Thymus (tissue), 11 donors: ENCODE measurements around the gene SEMA3B. TPM values are rescaled to one million over a fixed set of nuclear protein-coding genes. Genes with fewer than 3 reads are reported as not detected.

ENCODE experiments used
- DNase-seq, 9 donors: peaks; one replicate each; pipeline ENCODE4 v3.0.0-alpha.2; 2013; ENCODE audit warnings: low spot score in 9 of 9, low read depth in 6 of 9, missing footprints in 1 of 9
- H3K27ac ChIP-seq, 2 donors: one replicate each; pipeline ENCODE4 v1.5.1; 2013; ENCODE audit warnings: control low read depth in 1 of 2, low read depth in 1 of 2, low read length in 1 of 2, mild to moderate bottlenecking in 1 of 2, moderate library complexity in 1 of 2
- H3K27me3 ChIP-seq, 2 donors: one replicate each; pipeline ENCODE4 v1.5.1; 2013; ENCODE audit warnings: low read length in 1 of 2; ENCODE audit not compliant: control insufficient read depth in 2 of 2, insufficient read depth in 1 of 2
- H3K36me3 ChIP-seq, 2 donors: one replicate each; pipeline ENCODE4 v1.5.1; 2013; ENCODE audit warnings: low read length in 1 of 2, mild to moderate bottlenecking in 1 of 2, moderate library complexity in 1 of 2; ENCODE audit not compliant: control insufficient read depth in 2 of 2, insufficient read depth in 2 of 2
- H3K4me1 ChIP-seq, 2 donors: one replicate each; pipeline ENCODE4 v1.5.1; 2013; ENCODE audit warnings: low read length in 2 of 2; ENCODE audit not compliant: control insufficient read depth in 2 of 2, insufficient read depth in 2 of 2
- H3K4me3 ChIP-seq, 2 donors: one replicate each; pipeline ENCODE4 v1.5.1; 2013; ENCODE audit warnings: low read length in 2 of 2, control low read depth in 1 of 2, mild to moderate bottlenecking in 1 of 2
- H3K9me3 ChIP-seq, 2 donors: one replicate each; pipeline ENCODE4 v1.5.1; 2013; ENCODE audit warnings: low read length in 1 of 2, mild to moderate bottlenecking in 1 of 2; ENCODE audit not compliant: control insufficient read depth in 2 of 2, insufficient read depth in 1 of 2
- WGBS: extraction: QIAGEN DNeasy Blood & Tissue Kit; methylation state at CpG from one replicate; pipeline ENCODE4 v1.1.7; 2013; 5-methylcytosine and 5-hydroxymethylcytosine counted together
- polyA plus RNA-seq: library from polyadenylated mRNA; stranded (reverse); fragments of 200-250 nt; gene quantifications from one replicate; pipeline ENCODE4 v1.2.3, GENCODE V29; 2013
- total RNA-seq: library from RNA; stranded (reverse); fragments of 120-200 nt; gene quantifications from one replicate; pipeline ENCODE4 v1.2.4, GENCODE V29; 2013
- donor health status: healthy.

Gene SEMA3B
- total and polyA plus RNA-seq, 2 donors = 0.66 to 4.8 TPM

DNA sequence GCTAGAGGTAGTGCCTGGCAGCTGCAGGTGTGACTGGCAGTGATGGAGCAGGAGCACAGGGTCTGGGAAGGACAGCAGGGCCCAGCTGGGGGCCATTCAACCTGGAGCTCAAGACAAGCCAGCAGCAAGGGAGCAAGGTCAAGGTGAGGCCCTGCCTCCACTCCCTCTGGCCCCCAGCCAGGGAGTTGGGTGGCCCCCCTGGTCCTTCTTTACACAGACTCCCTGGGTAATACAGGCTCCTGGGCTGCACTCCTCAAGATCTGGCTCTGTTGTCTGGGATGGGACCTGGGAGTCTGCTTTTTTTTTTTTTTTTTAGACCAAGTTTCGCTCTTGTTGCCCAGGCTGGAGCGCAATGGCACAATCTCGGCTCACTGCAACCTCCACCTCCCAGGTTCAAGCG, 18.4 kb upstream of the SEMA3B start:
- Histone ChIP-seq H3K4me3 (no peak overlapping the region), H3K4me1 (peaks cover 12 to 36% of the 10 kb centered on the region in 2 donors), H3K9me3 (no peaks in the 10 kb centered on the region), H3K27ac (no peak overlapping the region), H3K36me3 (peaks cover 56 to 76% of the 10 kb centered on the region in 2 donors), H3K27me3 (no peaks in the 10 kb centered on the region)
- no peak for DNase-seq
- WGBS = 95% methylated on average over 4 of the region's 4 CpGs

DNA sequence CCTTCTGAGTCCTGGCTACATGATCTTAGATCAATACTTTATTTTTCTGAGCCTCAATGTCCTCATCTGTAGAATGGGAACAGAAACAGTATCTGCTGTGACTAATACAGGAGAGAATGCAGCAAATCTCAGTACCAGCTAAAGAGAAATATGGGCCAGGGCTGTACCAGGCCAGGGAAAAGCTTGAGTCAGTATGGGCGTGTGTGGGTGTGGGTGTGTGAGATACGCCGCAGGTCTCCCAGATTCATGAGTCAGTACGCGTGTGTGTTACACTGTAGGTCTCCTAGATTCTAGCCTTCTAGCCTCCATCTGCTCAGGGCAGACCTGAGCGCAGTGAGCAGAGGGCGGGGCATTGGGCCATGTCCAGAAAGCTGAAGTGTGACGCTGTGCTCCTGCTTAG, 17.7 kb upstream of the SEMA3B start:
- WGBS = 95% methylated on average over 8 of the region's 8 CpGs
- peaks cover 63 to 80% of the 10 kb centered on the region in 2 donors for H3K36me3 ChIP-seq
- no peak for DNase-seq
- no peaks in the 10 kb centered on the region for H3K27me3 ChIP-seq
- peaks cover 10 to 29% of the 10 kb centered on the region in 2 donors for H3K4me1 ChIP-seq
- no peak overlapping the region for H3K27ac ChIP-seq
- no peaks in the 10 kb centered on the region for H3K9me3 ChIP-seq
- no peak overlapping the region for H3K4me3 ChIP-seq

DNA sequence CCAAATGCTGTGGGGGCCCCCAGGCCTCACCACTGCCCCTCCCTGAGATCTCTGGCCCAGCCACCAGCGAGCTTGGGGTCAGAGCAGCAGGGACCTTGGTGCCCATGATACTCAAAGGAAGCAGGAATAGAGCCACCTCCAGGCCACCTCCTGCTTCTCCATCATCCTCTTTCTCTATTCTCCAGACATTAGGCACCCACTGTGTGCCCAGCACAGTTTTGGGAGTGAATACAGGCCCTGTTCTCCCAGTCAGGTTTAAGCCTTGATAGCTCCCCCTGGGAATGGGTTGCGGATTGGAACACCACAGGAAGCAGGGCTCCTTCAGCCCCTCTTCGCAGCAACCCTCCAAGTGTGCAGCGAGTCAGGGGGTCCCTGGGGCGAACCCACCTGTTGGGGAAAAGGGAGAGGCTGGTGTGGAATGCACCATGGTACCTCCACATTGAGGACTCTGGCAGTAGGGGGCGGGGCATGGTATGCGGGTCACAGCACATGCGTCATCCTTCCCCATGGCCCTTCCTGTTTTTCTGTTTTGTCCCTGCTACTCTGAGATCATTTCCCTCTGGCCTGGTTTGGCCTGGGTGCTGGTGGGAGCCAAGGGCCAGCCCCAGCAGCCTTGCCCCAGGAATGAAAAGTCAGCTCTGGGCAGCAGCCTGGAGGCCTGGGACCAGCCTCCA, 14.2 kb upstream of the SEMA3B start:
- Histone ChIP-seq H3K4me3 (no peak overlapping the region), H3K9me3 (no peaks in the 10 kb centered on the region), H3K27ac (peak overlapping the region in 1 of 2 donors; percentile 53), H3K4me1 (peaks cover 0 to 16% of the 10 kb centered on the region in 2 donors), H3K27me3 (no peaks in the 10 kb centered on the region), H3K36me3 (peaks cover 76 to 89% of the 10 kb centered on the region in 2 donors)
- DNase-seq = no peak
- 96% methylated on average over 8 of the region's 8 CpGs for whole genome bisulfite sequencing

DNA sequence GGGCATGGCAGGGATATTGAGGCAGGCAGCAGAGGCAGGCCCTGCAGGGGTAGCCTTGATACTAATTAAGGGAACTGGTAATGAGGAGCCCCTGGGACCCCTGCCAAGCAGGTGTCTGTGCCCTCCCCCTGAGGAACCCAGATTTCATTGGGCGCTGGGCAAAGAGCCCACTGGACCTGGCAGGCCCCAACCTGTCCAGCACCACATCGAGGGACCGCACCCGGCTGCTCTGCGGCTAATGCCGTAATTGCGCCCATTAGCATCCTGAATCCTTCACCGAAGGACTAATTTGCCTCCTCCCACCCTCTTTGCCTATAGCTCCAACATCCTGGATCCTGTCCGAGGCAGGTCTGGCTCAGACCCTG, 13.7 kb upstream of the SEMA3B start:
- 94% methylated on average over 9 of the region's 9 CpGs for WGBS
- Histone ChIP-seq H3K27ac (peak overlapping the region in 1 of 2 donors; percentile 53), H3K4me1 (peaks cover 0 to 16% of the 10 kb centered on the region in 2 donors), H3K36me3 (peaks cover 74 to 84% of the 10 kb centered on the region in 2 donors), H3K9me3 (no peaks in the 10 kb centered on the region), H3K4me3 (no peak overlapping the region), H3K27me3 (peaks cover 0 to under 1% of the 10 kb centered on the region in 2 donors)
- DNase-seq = no peak

DNA sequence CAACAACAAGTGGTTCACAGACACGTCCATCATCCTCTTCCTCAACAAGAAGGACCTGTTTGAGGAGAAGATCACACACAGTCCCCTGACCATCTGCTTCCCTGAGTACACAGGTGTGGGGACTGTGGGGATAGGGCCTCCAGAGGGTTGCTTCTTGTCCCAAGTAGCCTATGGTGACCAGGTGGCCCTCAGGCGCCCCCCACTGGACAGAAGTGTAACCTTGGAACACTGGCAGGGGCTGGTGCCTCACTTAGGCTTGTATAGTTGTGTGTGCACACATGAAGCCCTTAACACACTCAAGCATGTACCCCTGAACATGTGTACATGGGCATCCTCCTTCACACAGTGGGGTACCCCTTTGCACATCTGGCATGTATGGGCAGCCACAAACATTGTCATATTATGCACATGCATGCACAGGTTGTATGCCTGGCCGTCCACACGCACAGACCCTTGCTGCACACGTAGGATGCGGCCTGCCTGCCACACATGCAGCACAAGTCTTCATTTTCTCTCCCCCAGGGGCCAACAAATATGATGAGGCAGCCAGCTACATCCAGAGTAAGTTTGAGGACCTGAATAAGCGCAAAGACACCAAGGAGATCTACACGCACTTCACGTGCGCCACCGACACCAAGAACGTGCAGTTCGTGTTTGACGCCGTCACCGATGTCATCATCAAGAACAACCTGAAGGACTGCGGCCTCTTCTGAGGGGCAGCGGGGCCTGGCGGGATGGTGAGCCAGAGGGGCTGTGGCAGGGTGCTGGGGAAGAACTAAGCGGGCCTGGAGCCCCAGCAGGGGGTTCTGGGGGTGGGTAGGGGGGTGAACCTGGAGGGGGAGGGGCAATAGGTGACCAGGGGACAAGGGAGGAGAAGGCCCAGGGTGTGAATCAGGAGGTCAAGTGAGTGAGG, 11.7 kb upstream of the SEMA3B start:
- peaks cover 3 to 24% of the 10 kb centered on the region in 2 donors for H3K4me1 ChIP-seq
- H3K27me3 ChIP-seq = peaks cover 0 to 5% of the 10 kb centered on the region in 2 donors
- WGBS = 96% methylated on average over 20 of the region's 20 CpGs
- no peak overlapping the region for H3K27ac ChIP-seq
- H3K9me3 ChIP-seq = no peaks in the 10 kb centered on the region
- peaks cover 56 to 65% of the 10 kb centered on the region in 2 donors for H3K36me3 ChIP-seq
- no peak overlapping the region for H3K4me3 ChIP-seq
- DNase-seq = no peak

DNA sequence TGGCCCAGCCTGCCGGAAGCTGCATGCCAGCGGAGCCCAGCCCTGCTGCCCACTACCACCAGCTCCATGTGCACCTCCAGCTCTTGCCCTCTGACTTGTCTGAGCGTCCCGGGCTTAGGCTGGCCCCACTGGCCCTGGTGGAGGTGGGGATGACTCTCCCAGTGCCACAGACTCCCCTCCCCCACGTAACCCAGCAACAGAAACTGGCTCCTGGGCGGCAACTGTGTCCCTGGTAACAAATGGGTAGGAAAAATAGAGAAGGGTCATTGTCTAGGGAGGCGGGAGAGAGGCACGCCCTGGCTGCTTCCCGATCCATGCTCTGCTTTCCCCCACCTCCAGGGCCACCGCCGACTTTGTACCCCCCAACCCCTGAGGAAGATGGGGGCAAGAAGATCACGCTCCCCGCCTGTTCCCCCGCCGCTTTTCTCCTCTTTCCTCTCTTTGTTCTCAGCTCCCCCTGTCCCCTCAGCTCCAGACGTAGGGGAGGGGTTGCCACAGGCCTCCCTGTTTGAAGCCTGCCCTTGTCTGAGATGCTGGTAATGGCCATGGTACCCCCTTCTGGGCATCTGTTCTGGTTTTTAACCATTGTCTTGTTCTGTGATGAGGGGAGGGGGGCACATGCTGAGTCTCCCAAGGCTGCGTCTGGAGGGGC, 10.8 kb upstream of the SEMA3B start:
- H3K36me3 ChIP-seq = peaks cover 47 to 56% of the 10 kb centered on the region in 2 donors
- peaks cover 3 to 24% of the 10 kb centered on the region in 2 donors for H3K4me1 ChIP-seq
- H3K27me3 ChIP-seq = peaks cover 0 to 5% of the 10 kb centered on the region in 2 donors
- no peaks in the 10 kb centered on the region for H3K9me3 ChIP-seq
- H3K27ac ChIP-seq = peak overlapping the region in 1 of 2 donors; percentile 55
- WGBS = 97% methylated on average over 17 of the region's 17 CpGs
- no peak for DNase-seq
- no peak overlapping the region for H3K4me3 ChIP-seq

DNA sequence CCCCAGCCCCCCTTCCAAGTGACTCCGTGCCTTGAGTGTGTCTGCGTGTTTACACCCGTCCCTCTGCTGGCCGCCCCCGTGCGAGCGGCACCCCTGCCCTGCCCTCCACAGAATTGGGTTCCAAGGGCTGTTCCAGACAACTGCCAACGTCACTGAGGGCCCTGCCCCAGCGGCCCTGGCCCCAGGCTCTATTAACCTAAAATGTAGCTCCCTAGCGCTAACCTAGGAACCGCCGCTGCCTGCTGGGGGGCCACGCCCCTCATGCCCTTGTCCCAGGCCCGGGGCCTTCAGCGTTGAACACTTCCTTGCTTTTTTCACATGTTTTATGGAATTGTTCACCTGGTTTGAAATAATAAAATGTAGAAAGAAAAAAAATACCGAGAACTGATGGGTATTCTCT, 10.0 kb upstream of the SEMA3B start:
- DNase-seq = no peak
- WGBS = 94% methylated on average over 16 of the region's 16 CpGs
- peaks cover 3 to 24% of the 10 kb centered on the region in 2 donors for H3K4me1 ChIP-seq

DNA sequence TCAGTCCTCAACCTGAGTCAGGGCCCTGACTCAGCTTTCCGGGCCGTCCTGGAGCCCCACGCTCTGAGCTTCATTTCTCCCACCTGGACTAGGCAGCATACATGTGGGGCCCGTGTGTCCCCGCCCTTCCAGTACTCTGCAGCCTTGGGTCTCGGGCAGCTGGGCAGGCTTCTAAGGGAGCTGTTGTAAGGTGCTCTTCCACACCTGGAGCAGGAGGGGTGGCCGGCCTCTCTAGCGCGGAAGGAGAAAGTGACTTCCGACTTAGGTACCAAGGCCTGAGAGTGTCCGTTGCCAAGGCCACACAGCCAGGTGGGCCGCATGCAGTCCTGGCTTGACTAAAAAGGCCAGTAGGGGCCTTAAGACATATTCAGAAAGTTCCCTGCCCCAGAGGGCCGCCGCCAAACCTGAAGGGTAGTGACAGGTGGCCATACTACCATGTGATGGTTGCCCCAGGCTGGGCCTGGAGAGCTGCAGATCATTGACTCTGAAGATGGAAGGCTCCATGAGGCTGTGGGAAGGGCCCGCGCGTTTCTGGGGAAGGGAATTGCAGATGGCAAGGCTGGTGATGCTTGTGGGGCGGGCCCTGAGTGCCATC, 9.4 kb upstream of the SEMA3B start:
- no peak overlapping the region for H3K4me3 ChIP-seq
- 64% methylated on average over 18 of the region's 18 CpGs for WGBS
- H3K36me3 ChIP-seq = peaks cover 38 to 43% of the 10 kb centered on the region in 2 donors
- DNase-seq = no peak
- H3K27ac ChIP-seq = peak overlapping the region in 1 of 2 donors; percentile 32
- H3K27me3 ChIP-seq = peaks cover 0 to 5% of the 10 kb centered on the region in 2 donors
- H3K9me3 ChIP-seq = no peaks in the 10 kb centered on the region
- H3K4me1 ChIP-seq = peaks cover 3 to 24% of the 10 kb centered on the region in 2 donors

More for the DNA sequence above, 10.0 kb upstream of the SEMA3B start:
- peaks cover 0 to 5% of the 10 kb centered on the region in 2 donors for H3K27me3 ChIP-seq
- peak overlapping the region; percentile 32 to 33 for H3K27ac ChIP-seq
- no peaks in the 10 kb centered on the region for H3K9me3 ChIP-seq
- H3K36me3 ChIP-seq = peaks cover 42 to 49% of the 10 kb centered on the region in 2 donors
- H3K4me3 ChIP-seq = no peak overlapping the region
